ENCODE results near the gene FRAT1.

FRAT1 gene

DNA sequence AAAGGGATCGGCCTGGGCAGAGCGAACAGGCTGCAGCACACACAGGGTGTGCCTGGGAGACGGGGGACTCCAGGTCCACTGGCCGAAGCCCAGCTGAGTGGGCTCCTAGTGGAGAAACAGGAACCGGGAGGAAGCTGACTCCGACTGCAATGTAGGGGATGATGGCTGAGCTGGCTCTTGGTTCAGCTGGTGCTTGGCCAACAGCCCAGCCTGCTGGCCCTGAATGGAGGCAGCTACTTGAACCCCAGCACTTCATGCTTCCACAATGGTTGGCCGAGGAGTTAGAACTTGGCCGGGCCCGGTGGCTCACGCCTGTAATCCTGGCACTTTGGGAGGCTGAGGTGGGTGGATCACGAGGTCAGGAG, 42.4 kb downstream of the FRAT1 start:
- Mint-ChIP-seq H3K4me1 (no peaks in the 10 kb centered on the region), H3K27ac (no peak overlapping the region), H3K4me3 (no peak overlapping the region), H3K9me3 (no peaks in the 10 kb centered on the region), H3K36me3 (ENCODE audit: low read depth) (peaks cover 32% of the 10 kb centered on the region), H3K27me3 (ENCODE audit: low read depth) (no peaks in the 10 kb centered on the region)
- TF ChIP-seq CTCF (IDR thresholded peaks at IDR 0.05; ENCODE audit: unreplicated experiment in 3 of 3): no peak

DNA sequence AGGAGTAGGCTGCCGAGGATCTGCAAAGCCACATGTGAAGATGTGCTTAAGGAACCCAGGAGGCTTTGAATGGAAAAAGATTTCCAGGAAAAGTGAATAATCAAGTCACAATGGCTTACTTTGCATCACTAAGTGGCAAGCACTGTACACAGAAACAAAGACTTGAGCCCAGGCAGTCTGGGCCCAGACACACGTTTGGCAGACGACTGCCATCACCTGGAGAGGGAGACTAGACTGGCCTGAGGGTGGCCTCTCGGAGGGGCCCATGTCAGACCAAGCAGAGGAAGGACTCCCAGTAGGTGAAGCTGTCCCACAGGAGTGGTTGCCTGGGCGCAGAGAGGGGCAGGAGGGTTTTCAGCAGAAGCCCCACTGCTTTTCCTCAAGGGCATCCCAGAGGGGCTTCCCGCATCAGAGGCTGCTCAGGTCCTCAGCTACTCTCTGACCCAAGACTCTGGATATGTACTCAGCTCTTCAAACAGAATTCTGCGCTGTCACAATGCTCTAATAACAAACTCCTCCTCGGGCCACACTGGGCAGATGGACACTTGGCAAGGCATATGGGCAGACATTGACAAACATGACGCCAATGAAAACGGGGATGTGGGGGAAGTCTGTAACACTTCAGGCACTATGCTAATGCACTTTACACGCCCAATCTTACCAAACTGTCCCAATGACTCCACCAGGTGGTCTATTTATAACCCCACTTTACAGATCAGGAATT, 43.4 kb downstream of the FRAT1 start:
- no peak for TF ChIP-seq CTCF (IDR thresholded peaks at IDR 0.05; ENCODE audit: unreplicated experiment in 3 of 3)
- H3K9me3 Mint-ChIP-seq: no peaks in the 10 kb centered on the region
- H3K4me3 Mint-ChIP-seq: no peak overlapping the region
- peaks cover 31% of the 10 kb centered on the region for H3K36me3 Mint-ChIP-seq (ENCODE audit: low read depth)
- no peaks in the 10 kb centered on the region for H3K4me1 Mint-ChIP-seq
- H3K27me3 Mint-ChIP-seq (ENCODE audit: low read depth): no peaks in the 10 kb centered on the region
- H3K27ac Mint-ChIP-seq: no peak overlapping the region

GRCh38 chr10:97363071-97363470, 44.0 kb downstream of the FRAT1 start:
- Mint-ChIP-seq H3K36me3 (ENCODE audit: low read depth) (peaks cover 30% of the 10 kb centered on the region), H3K9me3 (no peaks in the 10 kb centered on the region), H3K27me3 (ENCODE audit: low read depth) (no peaks in the 10 kb centered on the region), H3K4me3 (no peak overlapping the region), H3K4me1 (no peaks in the 10 kb centered on the region), H3K27ac (no peak overlapping the region)
- no peak for TF ChIP-seq CTCF (IDR thresholded peaks at IDR 0.05; ENCODE audit: unreplicated experiment in 3 of 3)

- Mint-ChIP-seq H3K36me3 (ENCODE audit: low read depth) (peaks cover 23% of the 10 kb centered on the region), H3K4me3 (no peak overlapping the region), H3K27ac (no peak overlapping the region), H3K9me3 (no peaks in the 10 kb centered on the region), H3K4me1 (no peaks in the 10 kb centered on the region), H3K27me3 (ENCODE audit: low read depth) (no peaks in the 10 kb centered on the region)
- no peak for TF ChIP-seq CTCF (IDR thresholded peaks at IDR 0.05; ENCODE audit: unreplicated experiment in 3 of 3)
Observed at GRCh38 chr10:97365761-97366351, 46.8 kb downstream of the FRAT1 start.

DNA sequence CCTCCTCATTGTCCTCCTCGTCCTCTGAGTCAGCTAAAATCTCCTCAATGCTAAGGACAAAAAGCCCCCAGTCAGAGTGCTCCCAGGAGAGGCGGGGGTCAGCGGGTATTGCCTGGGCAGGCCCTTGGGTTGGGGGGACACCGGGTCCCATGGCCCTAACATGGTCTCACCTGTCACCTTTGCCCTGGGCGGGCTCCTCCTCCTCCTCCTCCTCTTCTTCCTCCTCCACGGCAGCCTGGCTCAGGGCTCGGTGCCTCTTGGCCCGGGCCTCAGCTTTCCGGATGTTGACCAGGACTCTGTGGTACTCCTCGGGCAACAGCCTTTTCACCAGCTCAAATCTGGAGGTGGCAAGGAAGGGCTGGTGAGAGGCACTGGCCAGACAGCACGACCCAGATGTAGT, 47.5 kb downstream of the FRAT1 start:
- Mint-ChIP-seq H3K36me3 (ENCODE audit: low read depth) (peaks cover 28% of the 10 kb centered on the region), H3K4me1 (no peaks in the 10 kb centered on the region), H3K9me3 (no peaks in the 10 kb centered on the region), H3K27ac (no peak overlapping the region), H3K4me3 (no peak overlapping the region), H3K27me3 (ENCODE audit: low read depth) (no peaks in the 10 kb centered on the region)
- TF ChIP-seq CTCF (IDR thresholded peaks at IDR 0.05; ENCODE audit: unreplicated experiment in 3 of 3): no peak

- Mint-ChIP-seq H3K27me3 (ENCODE audit: low read depth) (no peaks in the 10 kb centered on the region), H3K27ac (no peak overlapping the region), H3K4me3 (no peak overlapping the region), H3K4me1 (no peaks in the 10 kb centered on the region), H3K36me3 (ENCODE audit: low read depth) (peaks cover 34% of the 10 kb centered on the region), H3K9me3 (no peaks in the 10 kb centered on the region)
- no peak for TF ChIP-seq CTCF (IDR thresholded peaks at IDR 0.05; ENCODE audit: unreplicated experiment in 3 of 3)
Observed at GRCh38 chr10:97367126-97367649, 48.1 kb downstream of the FRAT1 start.
